Testis (tissue), 2 donors: ENCODE data around the gene PXYLP1.

Source experiments
- CTCF ChIP-seq, 3 experiments: fragments of 450-650 bp in 2 of 3; fragments of 200-600 bp in 1 of 3; sonication (generic) in 1 of 3; IDR thresholded peaks; one replicate each; pipeline ENCODE4 v1.5.1; 2016 to 2019; ENCODE audit warnings: antibody characterized with exemption in 3 of 3, mild to moderate bottlenecking in 2 of 3, moderate library complexity in 1 of 3
- POLR2A ChIP-seq: fragments of 450-650 bp; IDR thresholded peaks from one replicate; pipeline ENCODE4 v1.6.1; 2017; ENCODE audit warnings: antibody characterized with exemption, mild to moderate bottlenecking, moderate library complexity

GRCh38 chr3:141342386-141342785, 110.8 kb downstream of the PXYLP1 start:
- no peak for TF ChIP-seq CTCF (IDR thresholded peaks at IDR 0.05)
- no peak for TF ChIP-seq POLR2A
